ENCODE data around the gene LCA5L. TPM values are rescaled to one million over a fixed set of nuclear protein-coding genes. Genes with fewer than 3 reads are reported as not detected.

The LCA5L gene
- total RNA-seq, 1 donor from 2014 or later, result 0.92 TPM

DNA sequence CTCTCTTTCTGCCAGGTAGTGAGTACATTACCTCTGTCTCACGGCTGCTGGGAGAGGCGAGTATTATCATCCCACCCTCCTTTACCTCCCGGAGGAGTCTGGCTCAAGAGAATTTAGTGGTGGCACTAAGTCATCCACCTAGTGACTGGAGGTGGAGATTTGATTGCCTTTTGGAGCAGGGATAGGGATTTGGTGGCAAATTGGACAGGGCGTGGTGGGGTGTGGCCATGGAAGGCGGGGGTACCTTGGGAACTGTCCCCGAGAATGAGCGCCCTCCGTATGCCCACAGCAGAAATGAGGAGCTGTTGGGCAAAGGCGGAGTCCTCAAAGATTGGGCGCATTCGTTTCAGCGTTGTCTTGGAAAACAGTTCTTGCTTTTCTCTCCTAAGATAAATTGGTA lies 64.6 kb downstream of the LCA5L start:
- Mint-ChIP-seq H3K27me3 (ENCODE audit: low read depth) (peaks cover 2% of the 10 kb centered on the region), H3K36me3 (ENCODE audit: low read depth) (peaks cover 2% of the 10 kb centered on the region), H3K4me3 (ENCODE audit: unreplicated experiment) (peak overlapping the region; percentile 94), H3K4me1 (ENCODE audit: low read depth) (peaks cover 21% of the 10 kb centered on the region), H3K9me3 (ENCODE audit: low read depth) (no peaks in the 10 kb centered on the region), H3K27ac (ENCODE audit: unreplicated experiment) (peak overlapping the region; percentile 97)
- TF ChIP-seq CTCF (IDR thresholded peaks at IDR 0.05), result no peak
- no peak for DNase-seq (ENCODE audit: low spot score)

DNA sequence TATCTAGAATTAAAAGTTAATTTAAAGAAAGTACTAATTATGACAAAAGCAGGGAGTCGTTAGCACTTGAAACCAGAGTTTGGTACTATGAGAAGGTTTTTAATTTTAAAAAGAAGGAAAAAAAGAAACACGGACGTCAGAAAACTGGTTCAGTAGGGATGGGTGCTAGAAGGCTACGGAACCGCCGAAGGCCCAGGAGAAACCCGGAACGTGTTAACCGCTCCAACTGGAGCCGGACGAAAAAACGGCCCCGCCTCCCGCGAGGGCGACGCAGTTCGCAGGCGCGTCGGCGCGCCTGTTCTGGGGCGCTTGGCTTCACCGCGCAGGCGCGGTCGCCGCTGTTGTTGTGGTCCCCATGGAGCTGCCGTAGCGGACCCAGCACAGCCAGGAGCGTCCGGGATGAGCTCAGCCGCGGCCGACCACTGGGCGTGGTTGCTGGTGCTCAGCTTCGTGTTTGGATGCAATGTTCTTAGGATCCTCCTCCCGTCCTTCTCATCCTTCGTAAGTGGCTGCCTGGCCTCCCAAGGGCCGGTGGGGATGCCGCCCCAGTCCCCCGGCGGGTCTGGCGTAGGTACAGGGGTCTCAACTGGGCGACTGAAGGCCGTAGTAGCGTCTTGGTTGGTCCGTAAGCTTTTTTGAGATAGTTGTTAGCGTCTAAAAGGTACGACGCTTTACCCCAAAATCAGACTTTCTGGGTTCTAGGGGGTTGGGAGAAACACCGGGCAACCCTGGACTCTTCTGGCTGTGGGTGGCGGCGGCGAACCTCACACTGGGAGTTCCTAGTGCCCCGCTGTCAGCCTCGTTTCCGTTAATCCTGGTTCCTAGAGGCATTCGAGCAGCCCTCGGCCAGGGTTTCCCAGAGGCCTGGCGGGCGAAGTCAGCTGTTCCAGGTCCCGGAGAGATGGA lies 65.3 kb downstream of the LCA5L start:
- Mint-ChIP-seq H3K9me3 (ENCODE audit: low read depth) (no peaks in the 10 kb centered on the region), H3K4me3 (ENCODE audit: unreplicated experiment) (peak overlapping the region; percentile 94), H3K36me3 (ENCODE audit: low read depth) (peaks cover 2% of the 10 kb centered on the region), H3K27ac (ENCODE audit: unreplicated experiment) (peak overlapping the region; percentile 97), H3K4me1 (ENCODE audit: low read depth) (peaks cover 21% of the 10 kb centered on the region), H3K27me3 (ENCODE audit: low read depth) (peaks cover 2% of the 10 kb centered on the region)
- peak; percentile 99 for DNase-seq (ENCODE audit: low spot score)
- TF ChIP-seq CTCF (IDR thresholded peaks at IDR 0.05), result no peak

GRCh38 chr21:39377444-39378050 lies 68.0 kb downstream of the LCA5L start:
- no peak overlapping the region for H3K4me3 Mint-ChIP-seq (ENCODE audit: unreplicated experiment)
- peaks cover 2% of the 10 kb centered on the region for H3K27me3 Mint-ChIP-seq (ENCODE audit: low read depth)
- TF ChIP-seq CTCF (IDR thresholded peaks at IDR 0.05), result no peak
- H3K27ac Mint-ChIP-seq (ENCODE audit: unreplicated experiment), result no peak overlapping the region
- DNase-seq (ENCODE audit: low spot score), result no peak
- H3K9me3 Mint-ChIP-seq (ENCODE audit: low read depth), result no peaks in the 10 kb centered on the region
- H3K4me1 Mint-ChIP-seq (ENCODE audit: low read depth), result peaks cover 17% of the 10 kb centered on the region
- peaks cover 2% of the 10 kb centered on the region for H3K36me3 Mint-ChIP-seq (ENCODE audit: low read depth)

GRCh38 chr21:39375446-39375845 lies 70.1 kb downstream of the LCA5L start:
- no peaks in the 10 kb centered on the region for H3K36me3 Mint-ChIP-seq (ENCODE audit: low read depth)
- H3K4me1 Mint-ChIP-seq (ENCODE audit: low read depth), result no peaks in the 10 kb centered on the region
- no peaks in the 10 kb centered on the region for H3K9me3 Mint-ChIP-seq (ENCODE audit: low read depth)
- TF ChIP-seq CTCF (IDR thresholded peaks at IDR 0.05), result no peak
- peaks cover 2% of the 10 kb centered on the region for H3K27me3 Mint-ChIP-seq (ENCODE audit: low read depth)
- H3K27ac Mint-ChIP-seq (ENCODE audit: unreplicated experiment), result no peak overlapping the region
- no peak for DNase-seq (ENCODE audit: low spot score)
- no peak overlapping the region for H3K4me3 Mint-ChIP-seq (ENCODE audit: unreplicated experiment)

DNA sequence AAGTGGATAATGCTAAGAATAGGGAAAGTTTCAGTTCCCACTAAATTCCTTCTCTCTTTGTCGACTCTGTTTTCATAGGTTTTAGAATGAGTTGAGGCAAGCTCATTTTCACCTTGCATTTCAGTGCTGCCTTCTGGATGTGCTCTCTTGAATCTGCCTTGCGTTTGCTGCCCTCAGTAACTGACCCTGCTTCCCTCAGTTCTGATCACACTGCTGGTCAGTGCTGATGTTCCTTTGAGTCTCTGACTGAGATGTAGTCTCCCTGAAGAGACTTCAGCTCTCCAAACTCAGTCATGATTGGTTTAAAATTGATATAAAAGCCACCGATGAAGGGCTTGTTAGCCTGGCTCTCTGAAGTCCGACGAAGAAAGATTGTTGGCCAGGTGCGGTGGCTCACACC lies 71.5 kb downstream of the LCA5L start:
- no peaks in the 10 kb centered on the region for H3K4me1 Mint-ChIP-seq (ENCODE audit: low read depth)
- TF ChIP-seq CTCF (IDR thresholded peaks at IDR 0.05), result no peak
- no peak overlapping the region for H3K27ac Mint-ChIP-seq (ENCODE audit: unreplicated experiment)
- H3K9me3 Mint-ChIP-seq (ENCODE audit: low read depth), result no peaks in the 10 kb centered on the region
- H3K4me3 Mint-ChIP-seq (ENCODE audit: unreplicated experiment), result no peak overlapping the region
- H3K27me3 Mint-ChIP-seq (ENCODE audit: low read depth), result peaks cover 2% of the 10 kb centered on the region
- no peak for DNase-seq (ENCODE audit: low spot score)
- H3K36me3 Mint-ChIP-seq (ENCODE audit: low read depth), result no peaks in the 10 kb centered on the region

Data from chondrocyte (in vitro differentiated cells).